ENCODE measurements around the gene C17orf50.
"Not testable (repeated sequence)": the region's sequence is repeated elsewhere in the genome, so short reads cannot be mapped to it uniquely, and the experiment has no call there.

The C17orf50 gene

DNA sequence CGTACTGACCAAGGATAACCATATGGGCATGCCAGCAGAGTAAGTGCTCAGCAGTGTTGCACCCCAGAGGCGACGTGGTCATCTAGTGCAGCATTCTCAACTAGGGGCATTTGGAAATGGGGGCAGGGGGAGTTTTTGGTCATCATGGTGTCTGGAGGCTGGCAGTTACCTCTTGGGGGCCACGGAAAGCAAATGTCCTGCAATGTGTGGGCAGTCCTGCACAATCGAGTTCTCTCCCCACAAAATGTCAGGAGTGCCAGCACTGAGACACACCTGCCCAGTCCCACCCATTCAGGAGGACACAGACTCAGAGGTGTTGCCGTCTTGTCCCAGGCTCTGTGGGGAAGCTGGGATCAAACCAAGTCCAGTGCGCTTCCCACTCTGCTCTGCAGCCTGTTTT is 26.3 kb upstream of the C17orf50 start:
- DNase-seq (ENCODE audit: low spot score): no peak

DNA sequence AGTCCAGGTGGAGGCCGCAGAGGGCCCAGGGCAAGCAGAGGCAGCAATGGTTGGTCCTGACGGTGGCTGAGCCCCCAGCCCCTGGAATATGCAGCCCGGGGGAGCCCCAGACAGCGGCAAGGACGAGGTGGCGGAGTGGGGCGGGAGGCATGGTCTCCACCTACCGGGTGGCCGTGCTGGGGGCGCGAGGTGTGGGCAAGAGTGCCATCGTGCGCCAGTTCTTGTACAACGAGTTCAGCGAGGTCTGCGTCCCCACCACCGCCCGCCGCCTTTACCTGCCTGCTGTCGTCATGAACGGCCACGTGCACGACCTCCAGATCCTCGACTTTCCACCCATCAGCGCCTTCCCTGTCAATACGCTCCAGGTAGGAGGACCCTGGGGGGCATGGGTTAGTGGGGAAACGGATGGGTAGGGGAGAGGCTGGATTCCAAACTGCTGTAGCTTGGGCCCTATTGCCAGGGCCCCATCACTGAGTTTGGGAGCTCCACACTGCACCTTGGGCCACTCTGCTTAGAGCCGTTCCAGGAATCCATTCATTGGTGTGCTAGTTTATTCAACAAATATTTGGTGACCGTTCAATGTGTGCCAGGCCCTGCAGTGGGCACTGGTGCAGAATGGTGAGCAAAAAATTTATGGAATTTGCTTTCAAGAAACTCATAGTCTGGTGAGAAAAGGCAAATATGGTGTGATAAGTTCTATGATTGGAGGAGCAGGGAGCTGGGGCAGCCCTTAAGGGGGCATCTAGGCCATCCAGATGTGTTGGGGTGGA is 25.5 kb upstream of the C17orf50 start:
- DNase-seq (ENCODE audit: low spot score): no peak

DNA sequence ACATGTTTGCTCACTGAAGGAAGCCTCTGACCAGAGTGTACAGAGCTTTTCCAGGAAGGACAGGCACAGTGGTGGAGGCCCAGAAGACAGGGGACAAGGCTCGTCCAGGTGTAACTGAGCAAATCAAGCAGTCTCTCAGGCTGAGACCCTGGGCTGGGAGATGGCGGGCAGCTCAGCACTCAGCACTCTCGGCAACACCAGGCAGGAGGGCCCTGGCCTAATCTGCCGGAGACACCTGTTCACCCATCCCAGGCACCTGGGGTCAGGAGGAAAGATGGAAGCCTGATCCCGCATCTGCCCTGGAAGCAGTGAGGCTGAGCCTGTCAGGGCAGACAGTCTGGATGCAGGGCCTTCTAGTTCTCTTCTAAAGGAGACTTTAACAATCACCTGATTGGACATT is 24.5 kb upstream of the C17orf50 start:
- no peak for DNase-seq (ENCODE audit: low spot score)

DNA sequence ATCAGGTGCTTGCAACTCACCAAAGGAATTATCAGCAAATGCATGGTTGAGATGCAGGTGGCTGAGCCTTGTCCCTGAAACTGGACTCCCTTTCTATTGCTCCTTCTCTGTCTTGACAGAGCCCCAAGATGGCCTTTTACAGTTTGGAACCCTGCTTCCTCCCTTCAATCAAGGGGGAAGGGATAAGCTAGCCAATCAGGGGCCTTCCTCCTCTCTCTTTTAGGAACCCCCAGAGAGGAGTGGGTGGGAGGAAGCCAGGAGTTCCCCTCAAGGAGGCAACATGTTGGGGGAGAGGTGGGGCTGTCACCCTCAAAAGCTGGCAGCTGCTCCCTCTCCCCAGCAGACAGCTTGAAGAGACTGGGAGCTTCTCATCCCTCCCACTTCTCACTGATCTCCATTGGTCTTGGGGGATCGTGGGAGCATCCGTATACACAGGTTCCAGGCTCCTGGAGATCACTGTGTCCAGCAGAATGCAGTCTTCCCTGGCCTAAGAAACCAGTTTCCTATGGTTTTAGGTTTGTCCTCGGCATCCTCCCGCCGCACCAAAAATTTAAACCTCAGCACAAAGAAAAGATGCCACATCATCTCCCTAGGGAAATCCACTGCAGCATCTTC is 22.1 kb upstream of the C17orf50 start:
- DNase-seq (ENCODE audit: low spot score): no peak

DNA sequence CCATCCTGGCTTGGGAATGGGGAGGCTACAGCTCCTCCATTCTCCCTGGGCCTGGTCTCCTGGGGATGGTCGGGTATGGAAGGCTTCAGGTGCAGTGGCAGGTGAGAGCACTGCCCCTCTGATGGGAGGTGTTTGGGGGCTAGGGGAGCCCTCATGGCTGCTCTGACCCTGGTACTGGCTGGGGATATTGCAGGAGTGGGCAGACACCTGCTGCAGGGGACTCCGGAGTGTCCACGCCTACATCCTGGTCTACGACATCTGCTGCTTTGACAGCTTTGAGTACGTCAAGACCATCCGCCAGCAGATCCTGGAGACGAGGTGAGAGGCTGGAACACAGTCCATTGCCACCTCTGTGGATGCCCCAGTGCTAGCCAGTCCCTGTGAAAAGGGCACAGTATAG is 20.5 kb upstream of the C17orf50 start:
- DNase-seq (ENCODE audit: low spot score): no peak

DNA sequence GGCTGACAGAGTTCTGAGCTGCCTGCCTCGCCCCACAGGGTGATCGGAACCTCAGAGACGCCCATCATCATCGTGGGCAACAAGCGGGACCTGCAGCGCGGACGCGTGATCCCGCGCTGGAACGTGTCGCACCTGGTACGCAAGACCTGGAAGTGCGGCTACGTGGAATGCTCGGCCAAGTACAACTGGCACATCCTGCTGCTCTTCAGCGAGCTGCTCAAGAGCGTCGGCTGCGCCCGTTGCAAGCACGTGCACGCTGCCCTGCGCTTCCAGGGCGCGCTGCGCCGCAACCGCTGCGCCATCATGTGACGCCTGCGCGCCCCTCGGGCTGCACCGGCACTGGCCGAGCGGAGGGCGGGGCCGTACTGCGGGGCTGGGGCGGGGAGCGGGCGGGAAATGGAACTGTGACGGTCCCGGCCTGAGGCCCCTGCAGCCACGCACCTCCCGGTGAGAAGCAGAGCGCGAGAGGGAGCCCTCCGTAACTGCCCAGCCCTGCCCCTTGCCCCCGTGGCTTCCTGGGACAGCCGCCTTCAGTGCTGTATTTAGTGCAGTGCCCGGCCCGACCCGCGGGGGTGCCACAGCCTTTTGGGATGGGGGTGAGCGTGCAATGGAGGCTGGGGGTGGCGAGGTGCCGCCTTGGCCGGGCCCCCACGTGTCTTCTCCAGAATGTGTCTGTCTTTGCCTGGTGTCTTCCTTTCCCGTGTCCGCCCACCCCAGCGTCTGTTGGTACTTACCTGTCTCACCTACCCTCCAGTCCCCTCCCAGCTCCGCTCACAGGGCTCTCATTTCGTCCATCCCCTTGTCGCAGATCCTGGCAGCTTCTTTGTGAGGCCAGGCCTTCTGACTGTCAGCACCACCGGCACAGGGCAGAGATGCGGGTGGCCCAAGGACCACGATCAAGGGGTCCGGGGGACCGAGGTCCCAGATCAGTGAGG is 19.4 kb upstream of the C17orf50 start:
- DNase-seq (ENCODE audit: low spot score): no peak

DNA sequence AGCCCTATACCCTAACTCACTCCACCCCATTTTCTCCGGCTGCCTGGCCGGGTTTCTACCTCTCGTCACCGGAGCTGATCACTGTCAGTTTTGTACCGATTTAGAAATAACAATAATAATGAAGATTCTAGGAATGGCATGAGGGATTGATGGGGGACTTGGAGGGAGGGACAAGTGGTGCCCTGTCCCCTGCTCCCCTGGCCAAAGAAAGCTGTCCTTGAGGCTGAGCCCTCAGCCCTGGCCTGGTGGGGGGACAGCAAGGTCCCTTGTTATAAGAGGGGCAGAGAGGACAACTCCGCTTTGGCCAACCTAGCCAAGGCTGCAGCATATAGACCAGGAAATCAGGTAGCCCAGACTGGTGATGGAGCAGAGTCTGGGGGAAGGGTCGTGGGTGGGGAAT is 18.2 kb upstream of the C17orf50 start:
- DNase-seq (ENCODE audit: low spot score): no peak

DNA sequence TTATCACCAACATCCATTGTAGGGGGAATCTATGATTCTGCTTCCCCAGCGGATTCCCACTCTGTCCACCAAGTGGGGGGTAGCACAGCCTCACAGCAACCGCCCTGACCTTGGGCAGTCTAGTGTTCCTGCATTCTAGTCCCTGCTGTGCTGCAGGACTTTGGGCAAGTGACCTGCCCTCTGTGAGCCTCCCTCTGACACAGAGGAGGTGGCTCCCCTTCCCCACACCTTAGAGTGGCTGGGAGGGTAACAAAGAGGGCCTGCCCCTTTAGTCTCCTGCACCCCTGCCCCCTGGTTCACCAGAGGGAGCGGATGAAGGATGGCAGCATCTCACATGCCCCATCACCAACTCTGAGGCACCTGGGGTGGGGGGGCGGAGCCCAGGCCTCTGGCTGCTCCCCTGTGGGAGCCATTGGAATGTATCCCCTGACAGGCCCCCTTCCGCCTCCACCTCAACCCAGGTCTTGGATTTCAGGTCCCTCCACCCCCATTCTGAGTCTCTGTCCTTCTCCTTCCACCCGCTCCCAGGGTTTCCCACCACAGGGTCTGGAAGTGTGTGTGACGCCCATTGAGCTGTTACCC is 17.7 kb upstream of the C17orf50 start:
- no peak for DNase-seq (ENCODE audit: low spot score)

DNA sequence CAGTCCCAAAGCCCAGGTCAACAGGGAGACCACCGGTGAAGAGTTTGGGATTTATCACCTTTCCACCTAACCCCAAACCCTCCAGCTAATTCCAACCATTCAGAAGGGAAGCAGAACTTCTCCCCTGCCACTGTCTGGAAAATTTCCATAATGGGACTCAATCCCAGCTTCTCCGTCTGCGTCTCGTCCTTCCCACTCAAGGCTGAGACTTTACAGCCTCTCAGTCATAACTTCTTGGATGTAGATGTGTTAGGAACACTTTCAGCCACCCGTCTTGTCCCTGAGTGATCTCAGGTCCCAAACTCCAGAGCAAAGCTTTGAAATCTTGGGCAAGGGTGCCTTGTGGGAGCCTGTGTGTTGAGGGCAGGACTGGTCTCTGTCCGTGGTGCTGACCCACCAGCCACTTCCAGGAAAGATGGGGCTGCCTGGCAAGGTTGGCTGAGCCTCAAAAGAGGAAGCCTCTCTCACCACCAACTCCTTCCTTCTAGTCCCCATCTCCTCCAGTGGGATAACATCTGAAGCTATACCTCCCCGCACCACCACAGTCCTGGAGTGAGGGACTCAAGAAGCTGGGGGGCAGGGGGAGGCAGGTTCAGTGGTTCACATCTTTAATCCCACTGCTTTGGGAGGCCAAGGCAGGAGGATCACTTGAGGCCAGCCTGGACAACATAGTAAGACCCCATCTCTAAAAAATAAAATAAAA is 16.9 kb upstream of the C17orf50 start:
- peak; percentile 29 for DNase-seq (ENCODE audit: low spot score)

DNA sequence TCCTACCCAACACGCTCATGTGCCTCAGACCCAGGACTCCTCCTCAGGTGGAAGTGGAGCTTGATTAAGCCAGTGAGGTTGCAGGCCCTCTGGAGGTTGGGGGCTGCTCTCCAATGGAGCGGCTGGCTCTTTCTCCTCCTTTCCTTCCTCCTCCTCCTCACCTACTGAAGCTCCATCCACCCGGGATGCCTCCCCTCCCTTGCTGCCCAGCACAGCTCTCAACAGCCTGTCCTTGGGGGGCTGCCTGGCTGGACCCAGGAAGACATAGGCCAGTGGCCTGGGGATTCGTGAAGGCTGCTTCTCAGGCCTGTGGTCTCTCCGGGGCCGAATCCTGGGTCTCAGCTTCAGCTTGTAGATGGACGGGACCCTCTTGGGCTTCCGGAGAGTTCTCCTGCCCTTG is 15.9 kb upstream of the C17orf50 start:
- no peak for DNase-seq (ENCODE audit: low spot score)

DNA sequence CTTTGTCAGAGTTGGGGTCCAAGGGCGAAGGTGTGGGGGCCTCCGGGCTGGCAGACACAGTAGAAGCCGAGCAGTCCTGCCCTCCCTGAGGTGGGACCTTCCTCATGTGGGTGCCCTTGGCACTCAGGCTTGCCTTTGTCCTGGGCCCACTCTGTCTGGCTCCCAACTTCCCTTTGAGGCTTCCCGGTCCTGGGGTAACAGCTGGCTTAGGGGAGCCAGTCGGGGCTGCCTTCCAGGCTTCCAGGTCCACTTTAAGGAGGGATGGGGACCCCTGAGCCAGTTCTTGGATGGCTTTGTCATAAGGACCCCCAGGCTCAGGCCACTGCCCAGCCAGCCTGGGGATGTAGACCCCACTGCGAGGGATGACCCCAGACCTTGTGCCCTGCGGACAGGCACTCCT is 15.4 kb upstream of the C17orf50 start:
- no peak for DNase-seq (ENCODE audit: low spot score)

DNA sequence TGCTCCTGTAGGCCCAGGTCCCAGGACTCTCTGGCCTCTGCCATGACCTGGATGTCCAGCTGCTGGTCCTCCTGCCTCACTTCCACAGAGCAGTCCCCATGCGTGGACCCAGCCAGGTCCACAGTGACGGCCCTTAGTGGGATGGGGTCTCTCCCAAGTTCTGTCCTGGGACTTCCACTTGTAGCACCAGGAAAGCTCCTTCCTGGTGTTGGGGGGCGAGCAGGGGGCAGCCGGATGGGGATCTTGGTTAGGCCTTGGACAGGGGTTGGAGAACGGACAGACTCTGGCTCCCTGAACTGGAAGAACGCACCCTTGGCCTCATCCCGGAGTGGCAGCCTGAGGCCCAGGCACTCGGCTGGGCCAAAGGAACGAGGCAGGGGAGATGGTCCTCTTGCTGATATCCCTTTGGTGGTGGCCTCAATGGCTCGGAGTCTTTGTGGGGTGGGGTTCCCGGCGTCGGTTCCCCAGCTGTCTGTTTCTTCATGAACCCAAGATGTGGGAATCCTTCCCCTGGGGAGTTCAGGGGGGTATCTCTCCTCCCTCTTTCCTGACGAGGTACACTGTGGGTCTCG is 14.9 kb upstream of the C17orf50 start:
- no peak for DNase-seq (ENCODE audit: low spot score)

DNA sequence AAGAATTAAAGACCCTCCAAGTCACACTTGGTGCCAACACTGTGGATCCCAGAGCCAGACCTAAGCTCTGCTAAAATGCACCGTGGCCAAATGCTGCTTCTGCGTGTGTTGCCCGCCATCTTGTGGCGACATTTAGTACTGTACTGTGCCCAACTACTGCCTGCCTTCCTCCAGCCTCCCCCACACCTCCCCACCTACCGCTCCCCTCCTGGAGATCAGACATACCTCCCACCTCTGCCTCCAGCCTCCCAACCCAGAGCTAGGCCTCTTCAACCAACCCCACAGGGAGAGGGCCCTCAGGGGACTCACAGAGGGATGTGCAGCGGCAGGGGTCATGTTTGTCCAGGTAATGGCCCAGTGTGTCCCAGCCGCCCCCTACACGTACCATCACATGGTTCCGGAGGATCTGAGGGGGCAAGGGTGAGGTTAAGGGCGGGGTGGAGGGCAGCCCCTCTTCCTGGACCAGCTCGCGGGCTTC is 13.1 kb upstream of the C17orf50 start:
- DNase-seq (ENCODE audit: low spot score): peak; percentile 73

DNA sequence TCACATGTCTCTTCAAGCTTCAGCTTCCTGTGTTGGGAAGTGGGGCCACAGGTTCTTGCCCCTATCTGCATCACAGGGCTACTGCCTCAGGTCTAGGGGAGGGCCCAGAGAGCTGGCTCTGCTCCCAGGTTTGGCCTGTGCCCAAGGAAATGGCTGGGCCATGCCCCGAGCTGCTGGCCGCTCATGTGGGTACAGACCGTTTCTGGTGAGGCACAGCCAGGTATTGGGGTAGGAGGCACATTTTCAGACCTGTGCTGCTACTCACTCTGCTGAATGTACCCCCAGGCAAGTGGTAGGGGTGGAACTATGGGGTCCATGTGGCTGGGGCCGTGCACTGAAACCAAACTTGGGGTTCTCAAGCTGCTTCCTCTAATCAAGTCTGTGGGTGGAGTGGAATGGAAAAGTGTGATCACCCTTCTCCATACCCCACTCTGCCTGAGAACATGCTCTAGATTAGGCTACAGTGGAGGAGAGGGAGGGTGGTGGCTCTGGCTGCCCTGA is 12.3 kb upstream of the C17orf50 start:
- peak; percentile 53 for DNase-seq (ENCODE audit: low spot score)

DNA sequence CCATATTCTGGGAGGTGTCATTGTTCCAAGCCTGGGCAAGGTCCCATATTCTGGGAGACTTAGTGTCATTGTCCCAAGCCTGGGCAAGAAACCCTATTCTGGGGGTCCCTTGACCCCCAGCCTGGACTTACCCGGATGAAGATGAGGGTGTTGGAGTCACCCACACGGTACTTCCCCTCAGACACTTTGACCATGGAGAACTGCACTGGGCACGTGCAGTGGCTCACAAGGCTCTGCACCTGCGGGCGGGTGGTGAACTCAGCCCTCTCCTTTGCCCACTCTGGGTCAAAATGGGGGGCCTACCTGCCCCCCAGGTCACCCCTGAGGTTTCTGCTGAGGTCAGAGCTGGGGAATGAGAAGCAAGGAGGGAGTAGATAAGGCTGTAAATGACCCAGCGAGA is 11.7 kb upstream of the C17orf50 start:
- DNase-seq (ENCODE audit: low spot score): no peak

DNA sequence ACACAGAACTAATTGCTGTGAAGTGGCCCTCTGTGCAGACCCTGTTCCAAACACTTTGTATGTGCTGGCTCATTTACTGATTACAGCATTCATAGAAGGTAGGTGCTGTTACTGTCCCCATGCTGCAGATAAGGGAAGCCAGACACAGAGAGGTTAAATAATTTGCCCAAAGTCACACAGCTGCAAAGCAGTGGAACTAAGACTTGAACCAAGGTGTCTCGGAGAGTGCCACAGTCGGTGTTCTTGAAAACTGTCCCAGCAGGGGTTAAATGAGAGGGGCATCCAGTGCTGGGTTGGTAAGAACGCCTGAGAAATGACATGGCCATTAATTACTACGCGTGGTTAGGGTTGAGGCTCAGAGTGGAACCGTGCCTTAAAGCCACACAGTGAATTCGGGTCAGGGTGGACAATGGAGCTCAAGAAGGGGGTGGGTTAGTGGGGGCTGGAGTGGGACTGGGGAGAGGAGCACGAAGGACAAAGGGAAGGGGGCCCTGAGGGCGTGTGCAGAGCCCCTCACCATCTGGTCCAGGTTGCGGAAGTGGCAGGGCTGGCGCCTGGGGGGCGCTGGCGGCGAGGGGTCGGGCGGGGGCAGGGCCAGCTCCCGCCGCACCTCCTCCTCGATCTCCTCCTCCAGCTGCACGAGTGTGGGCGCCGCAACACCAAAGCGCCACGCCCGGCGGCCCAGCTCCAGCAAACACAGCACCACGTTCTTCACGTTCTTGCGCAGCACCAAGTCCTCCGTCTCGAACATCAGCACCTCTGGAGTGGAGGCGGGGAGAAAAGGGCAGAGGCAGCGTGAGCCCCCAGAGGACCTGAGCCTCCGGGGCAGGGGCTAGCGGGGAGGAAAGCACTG is 10.9 kb upstream of the C17orf50 start:
- DNase-seq (ENCODE audit: low spot score): no peak

DNA sequence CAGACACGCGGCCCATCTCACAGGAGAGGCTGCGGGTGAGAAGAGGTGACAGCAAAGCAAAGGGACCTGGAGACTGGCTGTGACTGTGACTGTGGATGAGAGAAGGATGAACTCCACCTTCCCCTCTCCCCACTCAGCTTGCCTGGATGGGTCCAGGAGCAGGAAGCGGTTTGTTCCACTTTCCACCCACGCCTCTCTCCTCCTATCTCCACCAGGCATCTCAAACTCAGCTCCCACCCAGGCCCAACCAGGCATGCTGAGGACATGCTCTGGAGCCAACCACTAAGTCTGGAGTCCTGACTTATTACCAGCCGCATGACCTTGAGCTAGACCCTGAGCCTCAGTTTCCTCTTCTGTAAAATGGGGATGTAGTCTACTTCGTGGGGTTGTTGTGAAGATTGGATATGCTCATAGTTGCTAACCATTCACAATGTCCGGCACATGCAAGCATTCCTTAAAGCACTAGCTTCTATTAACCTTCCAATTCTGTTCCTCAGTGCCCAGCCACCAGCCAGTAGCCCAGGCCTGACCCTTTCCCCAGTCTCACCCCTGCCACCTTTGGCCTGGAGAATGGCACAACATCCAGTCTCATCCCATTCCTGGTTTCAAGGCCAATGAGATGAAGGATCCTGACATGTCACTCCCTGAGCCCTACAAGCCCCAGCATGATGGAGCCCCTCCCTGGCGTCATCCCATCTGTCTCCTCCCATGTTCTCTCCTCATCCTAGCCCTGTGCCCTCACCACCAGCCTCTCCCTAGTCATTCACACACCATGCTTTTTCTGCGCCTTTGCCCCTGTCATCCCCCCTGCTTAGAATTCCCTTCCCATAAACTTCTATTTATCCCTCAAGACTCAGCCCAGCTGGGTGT is 9.9 kb upstream of the C17orf50 start:
- DNase-seq (ENCODE audit: low spot score): no peak

DNA sequence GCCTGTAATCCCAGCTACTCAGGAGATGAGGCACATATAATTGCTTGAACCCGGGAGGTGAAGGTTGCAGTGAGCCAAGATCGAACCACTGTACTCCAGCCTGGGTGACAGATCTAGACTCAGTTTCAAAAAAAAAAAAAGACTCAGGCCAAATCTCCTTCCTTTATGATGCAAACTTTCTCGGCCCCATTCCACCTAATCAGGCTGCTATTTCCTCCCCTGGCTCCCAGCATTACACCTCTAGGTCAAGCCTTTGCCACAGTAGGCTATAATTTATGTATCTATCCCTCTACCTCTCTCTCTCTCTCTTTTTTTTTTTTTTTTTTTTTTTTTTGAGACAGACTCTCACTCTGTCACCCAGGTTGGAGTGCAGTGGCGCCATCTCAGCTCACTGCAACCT is 9.1 kb upstream of the C17orf50 start:
- not testable (repeated sequence) for DNase-seq (ENCODE audit: low spot score)

DNA sequence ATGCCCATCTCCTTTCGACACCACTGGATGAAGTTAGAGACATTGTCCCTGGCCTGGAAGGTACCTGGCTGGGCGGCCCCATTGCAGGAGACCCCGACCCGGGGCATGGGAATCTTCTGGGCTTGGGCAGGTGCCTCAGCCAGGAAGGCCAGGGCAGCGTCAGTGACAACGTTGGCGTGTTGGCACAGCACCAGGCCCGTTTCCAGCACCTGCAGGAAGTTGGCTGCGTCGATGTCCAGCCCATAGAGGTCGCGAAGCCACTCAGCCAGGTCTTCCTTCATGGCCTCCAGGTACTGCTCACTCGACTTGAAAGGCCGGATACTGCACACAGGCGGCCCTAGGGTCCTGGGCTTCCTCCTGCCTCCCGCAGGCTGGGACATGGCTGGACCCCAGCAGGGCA is 8.2 kb upstream of the C17orf50 start:
- DNase-seq (ENCODE audit: low spot score): peak; percentile 24

Data from kidney tubule cell (primary cell).